SU-DHL-6 (cell line): ENCODE data around the gene TNS3.

Experiments
- H2AFZ ChIP-seq: fragments of 200-600 bp; sonication (generic); 2 replicates; pipeline ENCODE4 v1.6.1; 2014; ENCODE audit warnings: low read depth, mild to moderate bottlenecking, moderate library complexity, mixed read lengths, antibody characterized with exemption, low read length; ENCODE audit not compliant: severe bottlenecking
- H3F3A ChIP-seq: fragments of 200-600 bp; shearing (Covaris generic); 2 replicates; pipeline ENCODE4 v1.6.0; 2016; ENCODE audit warnings: antibody characterized with exemption, mild to moderate bottlenecking; ENCODE audit not compliant: insufficient read depth
- H3K27ac ChIP-seq: fragments of 200-600 bp; sonication (generic); 2 replicates; pipeline ENCODE4 v1.5.1; 2016; ENCODE audit warnings: low read depth, mild to moderate bottlenecking, low read length, moderate library complexity, mixed read lengths
- H3K27me3 ChIP-seq: fragments of 200-600 bp; sonication (generic), shearing (Covaris generic); 2 replicates; pipeline ENCODE4 v1.6.0; 2014; ENCODE audit warnings: mild to moderate bottlenecking, low read length
- H3K36me3 ChIP-seq: fragments of 200-600 bp; sonication (generic); 2 replicates; pipeline ENCODE4 v1.6.1; 2014; ENCODE audit warnings: mild to moderate bottlenecking, low read length, mixed read lengths
- H3K4me2 ChIP-seq: fragments of 300-600, 200-600 bp; shearing (Covaris generic), sonication (generic); 2 replicates; pipeline ENCODE4 v1.6.0; 2014; ENCODE audit warnings: low read length, low read depth, mild to moderate bottlenecking; ENCODE audit not compliant: poor library complexity, severe bottlenecking
- H3K4me3 ChIP-seq: fragments of 200-600 bp; sonication (generic); 2 replicates; pipeline ENCODE4 v1.5.1; 2014; ENCODE audit warnings: antibody characterized with exemption, low read length, mild to moderate bottlenecking, mixed read lengths; ENCODE audit not compliant: insufficient read depth, poor library complexity, severe bottlenecking
- H3K79me2 ChIP-seq: fragments of 200-600 bp; sonication (generic); 2 replicates; pipeline ENCODE4 v1.6.1; 2014; ENCODE audit warnings: mild to moderate bottlenecking, low read length, moderate library complexity; ENCODE audit not compliant: insufficient read depth
- H3K9ac ChIP-seq: fragments of 200-600 bp; sonication (generic); 2 replicates; pipeline ENCODE4 v1.7.0; 2014; ENCODE audit warnings: mild to moderate bottlenecking, low read length
- H3K9me2 ChIP-seq: fragments of 200-600 bp; sonication (generic); replicated peaks from 2 replicates; pipeline ENCODE4 v1.6.1; 2014; ENCODE audit warnings: low read length; ENCODE audit not compliant: insufficient read depth
- H3K9me3 ChIP-seq: fragments of 200-600 bp; sonication (generic); 2 replicates; pipeline ENCODE4 v1.6.1; 2014; ENCODE audit warnings: low read length, mixed read lengths; ENCODE audit not compliant: insufficient read depth
- H4K20me1 ChIP-seq: fragments of 200-600 bp; sonication (generic); 2 replicates; pipeline ENCODE4 v1.6.1; 2014; ENCODE audit warnings: low read depth, mild to moderate bottlenecking, antibody characterized with exemption, low read length, moderate library complexity, mixed read lengths
- EZH2phosphoT487 ChIP-seq: fragments of 200-600 bp; sonication (generic), shearing (Covaris generic); conservative IDR thresholded peaks from 2 replicates; pipeline ENCODE4 v1.6.1; 2018; ENCODE audit warnings: mild to moderate bottlenecking, antibody characterized with exemption, low read length, moderate library complexity, mixed read lengths
- TF ChIP-seq, protein P1 (sequence below): fragments of 200-600 bp; sonication (generic); IDR thresholded peaks from one replicate; pipeline ENCODE4 v1.5.1; 2017; ENCODE audit warnings: antibody characterized with exemption, mild to moderate bottlenecking, low read length, moderate library complexity; ENCODE audit not compliant: insufficient read depth, poor library complexity, severe bottlenecking

The TNS3 gene

GRCh38 chr7:47583739-47584535 lies 2.0 kb upstream of the TNS3 start:
- Histone ChIP-seq H3F3A (peaks cover 10% of the 10 kb centered on the region; the same call in 1 of the 2 replicates), H3K79me2 (peaks cover 25% of the 10 kb centered on the region), H3K9ac (no peak overlapping the region), H3K4me2 (no peak overlapping the region), H3K9me2 (no peaks in the 10 kb centered on the region), H3K36me3 (no peaks in the 10 kb centered on the region), H3K27ac (no peak overlapping the region), H2AFZ (no peak overlapping the region), H3K27me3 (no peaks in the 10 kb centered on the region), H3K4me3 (no peak overlapping the region), H4K20me1 (no peaks in the 10 kb centered on the region), H3K9me3 (no peaks in the 10 kb centered on the region)
- TF ChIP-seq, protein P1, sequence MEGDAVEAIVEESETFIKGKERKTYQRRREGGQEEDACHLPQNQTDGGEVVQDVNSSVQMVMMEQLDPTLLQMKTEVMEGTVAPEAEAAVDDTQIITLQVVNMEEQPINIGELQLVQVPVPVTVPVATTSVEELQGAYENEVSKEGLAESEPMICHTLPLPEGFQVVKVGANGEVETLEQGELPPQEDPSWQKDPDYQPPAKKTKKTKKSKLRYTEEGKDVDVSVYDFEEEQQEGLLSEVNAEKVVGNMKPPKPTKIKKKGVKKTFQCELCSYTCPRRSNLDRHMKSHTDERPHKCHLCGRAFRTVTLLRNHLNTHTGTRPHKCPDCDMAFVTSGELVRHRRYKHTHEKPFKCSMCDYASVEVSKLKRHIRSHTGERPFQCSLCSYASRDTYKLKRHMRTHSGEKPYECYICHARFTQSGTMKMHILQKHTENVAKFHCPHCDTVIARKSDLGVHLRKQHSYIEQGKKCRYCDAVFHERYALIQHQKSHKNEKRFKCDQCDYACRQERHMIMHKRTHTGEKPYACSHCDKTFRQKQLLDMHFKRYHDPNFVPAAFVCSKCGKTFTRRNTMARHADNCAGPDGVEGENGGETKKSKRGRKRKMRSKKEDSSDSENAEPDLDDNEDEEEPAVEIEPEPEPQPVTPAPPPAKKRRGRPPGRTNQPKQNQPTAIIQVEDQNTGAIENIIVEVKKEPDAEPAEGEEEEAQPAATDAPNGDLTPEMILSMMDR: no peak
- no peak for TF ChIP-seq EZH2phosphoT487

- Histone ChIP-seq H3K36me3 (no peaks in the 10 kb centered on the region), H4K20me1 (no peaks in the 10 kb centered on the region), H3K27me3 (no peaks in the 10 kb centered on the region), H3K9me2 (no peaks in the 10 kb centered on the region), H3K79me2 (peaks cover 34% of the 10 kb centered on the region), H3K27ac (no peak overlapping the region), H3K9me3 (no peaks in the 10 kb centered on the region), H3K9ac (peak overlapping the region; percentile 83), H3F3A (peaks cover 13% of the 10 kb centered on the region; the same call in 1 of the 2 replicates), H3K4me2 (peak overlapping the region; percentile 81), H2AFZ (no peak overlapping the region), H3K4me3 (no peak overlapping the region)
- TF ChIP-seq EZH2phosphoT487: no peak
- TF ChIP-seq, protein P1: no peak
These were observed 1.1 kb upstream of the TNS3 start for GRCh38 chr7:47582764-47583738.

GRCh38 chr7:47581438-47581803 lies 490 bp downstream of the TNS3 start:
- peak overlapping the region; percentile 69 for H3K27ac ChIP-seq
- H3K4me2 ChIP-seq: peak overlapping the region; percentile 81
- H3K9ac ChIP-seq: peak overlapping the region; percentile 83
- peaks cover 51% of the 10 kb centered on the region for H3K79me2 ChIP-seq
- H2AFZ ChIP-seq: peak overlapping the region; percentile 86
- TF ChIP-seq EZH2phosphoT487: no peak
- TF ChIP-seq, protein P1: no peak
- H3K9me2 ChIP-seq: no peaks in the 10 kb centered on the region
- peaks cover 26% of the 10 kb centered on the region for H3F3A ChIP-seq
- peak overlapping the region; percentile 77 for H3K4me3 ChIP-seq
- no peaks in the 10 kb centered on the region for H3K9me3 ChIP-seq
- H3K36me3 ChIP-seq: no peaks in the 10 kb centered on the region
- no peaks in the 10 kb centered on the region for H3K27me3 ChIP-seq
- no peaks in the 10 kb centered on the region for H4K20me1 ChIP-seq
